Urinary bladder (tissue), 4 donors: Measurements from ENCODE around the gene CDC45. TPM values are rescaled to one million over a fixed set of nuclear protein-coding genes. Genes with fewer than 3 reads are reported as not detected.
"Not testable (repeated sequence)": the region's sequence is repeated elsewhere in the genome, so short reads cannot be mapped to it uniquely, and the experiment has no call there.

Source experiments
- DNase-seq: peaks from one replicate; pipeline ENCODE4 v3.0.0-alpha.2; 2015; ENCODE audit errors: extremely low spot score
- H3K27ac ChIP-seq: one replicate; pipeline ENCODE4 v1.5.1; 2013; ENCODE audit warnings: low read depth, mild to moderate bottlenecking, moderate library complexity
- H3K36me3 ChIP-seq: one replicate; pipeline ENCODE4 v1.6.1; 2013; ENCODE audit warnings: mild to moderate bottlenecking, moderate library complexity; ENCODE audit not compliant: insufficient read depth
- H3K4me1 ChIP-seq: one replicate; pipeline ENCODE4 v1.6.1; 2013; ENCODE audit warnings: mild to moderate bottlenecking, moderate library complexity; ENCODE audit not compliant: insufficient read depth
- H3K4me3 ChIP-seq: one replicate; pipeline ENCODE4 v1.5.1; 2013; ENCODE audit warnings: low read depth, low read length
- WGBS: extraction: QIAGEN DNeasy Blood & Tissue Kit; methylation state at CpG from one replicate; pipeline ENCODE4 v1.1.7; 2013; 5-methylcytosine and 5-hydroxymethylcytosine counted together
- polyA plus RNA-seq: library from polyadenylated mRNA; stranded (reverse); fragments of 200-250 nt; gene quantifications from one replicate; pipeline ENCODE4 v1.2.3, GENCODE V29; 2013
- total RNA-seq: library from RNA; depleted of rRNA; stranded (reverse); fragments of >200 nt; gene quantifications from one replicate; pipeline ENCODE4 v1.2.3, GENCODE V29; 2014
- donor health status: healthy with polysubstance abuse.
- donor health status: healthy.

The CDC45 gene
- total and polyA plus RNA-seq, 2 donors, result 0.34 to 4.0 TPM

DNA sequence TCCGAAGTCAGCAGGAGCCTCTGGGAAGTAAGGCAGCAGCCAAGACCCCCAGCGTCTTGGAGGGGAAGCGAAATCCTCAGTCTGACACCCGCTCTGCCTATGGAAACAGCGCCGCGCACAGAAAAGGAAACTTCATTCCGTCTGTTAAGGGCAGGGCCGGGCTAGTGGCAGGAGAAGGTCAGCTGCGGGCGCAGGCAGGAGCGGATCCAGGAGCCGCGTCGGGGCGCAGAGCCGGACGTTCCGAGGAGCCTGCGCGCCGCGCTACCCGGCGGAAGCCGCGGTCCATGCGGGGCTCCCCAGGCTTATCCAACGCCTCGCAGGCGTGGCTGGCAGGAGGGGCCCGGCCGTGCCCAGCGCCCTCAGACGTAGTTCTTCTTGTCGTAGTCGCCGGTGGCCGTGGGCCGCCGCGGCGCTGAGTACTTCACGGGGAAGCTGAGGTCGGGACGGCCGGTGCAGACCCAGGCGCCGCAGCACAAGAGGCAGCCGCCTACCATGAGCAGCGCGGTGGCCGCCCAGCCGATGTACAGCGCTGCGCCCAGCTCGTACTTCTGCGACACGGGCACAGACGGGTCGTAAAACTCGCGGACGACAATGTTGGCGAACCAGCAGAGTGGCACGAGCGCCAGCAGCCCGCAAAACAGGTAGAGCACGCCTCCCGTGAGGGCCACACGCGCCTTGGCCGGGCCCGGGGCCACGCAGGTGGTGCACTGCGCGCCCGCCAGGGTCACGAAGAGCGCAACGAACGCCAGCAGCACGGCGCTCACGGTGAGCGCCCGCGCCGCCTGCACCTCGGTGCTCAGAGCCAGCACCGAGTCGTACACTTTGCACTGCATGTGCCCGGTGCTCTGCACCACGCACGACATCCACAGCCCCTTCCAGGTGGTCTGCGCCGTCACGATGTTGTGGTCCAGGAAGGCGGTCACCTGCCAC, 43.8 kb downstream of the CDC45 start:
- no peaks in the 10 kb centered on the region for H3K4me1 ChIP-seq
- H3K4me3 ChIP-seq, result peak overlapping the region; percentile 20
- WGBS, result 1% methylated on average over 99 of the region's 99 CpGs
- H3K36me3 ChIP-seq, result no peaks in the 10 kb centered on the region
- H3K27ac ChIP-seq, result no peak overlapping the region
- no peak for DNase-seq

- Histone ChIP-seq H3K4me1 (no peaks in the 10 kb centered on the region), H3K27ac (no peak within 1 kb of the TSS), H3K4me3 (peak within 1 kb of the TSS; percentile 20), H3K36me3 (no peaks in the 10 kb centered on the region)
- 2% methylated on average over 69 of the region's 69 CpGs for WGBS
- DNase-seq, result no peak
These were observed 44.7 kb downstream of the CDC45 start, which contains the start of gene CLDN5 for GRCh38 chr22:19524170-19525115. Gene CLDN5 (minus strand): TSS chr22:19524410. CDS start chr22:19524255, 155 bp downstream.

DNA sequence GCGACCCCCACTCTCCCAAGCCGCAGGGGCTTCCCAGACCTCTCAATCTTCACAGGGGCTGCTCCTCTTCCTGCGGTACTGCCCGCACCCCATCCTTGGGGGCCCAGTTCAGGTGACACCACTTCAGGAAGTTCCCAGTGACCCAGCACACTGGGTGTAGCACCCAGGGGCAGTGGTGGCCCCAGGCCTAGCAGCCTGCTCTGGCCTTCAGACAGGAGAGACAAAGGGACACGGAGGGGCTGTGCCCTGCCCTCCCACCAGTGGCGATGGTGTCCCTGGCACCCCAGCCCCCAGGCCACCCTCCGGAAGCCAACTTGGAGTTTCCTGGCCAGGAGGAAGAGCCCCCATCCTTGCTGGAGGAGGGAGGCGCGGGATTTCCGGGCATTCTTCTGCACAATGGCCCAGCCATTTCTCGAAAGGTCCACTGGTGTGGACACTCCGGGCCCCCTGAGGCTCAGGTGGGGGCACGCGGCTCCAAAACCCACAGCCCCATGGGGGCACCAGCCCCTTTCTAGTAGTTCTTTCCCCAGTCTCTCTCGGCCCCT, 45.5 kb downstream of the CDC45 start:
- no peaks in the 10 kb centered on the region for H3K4me1 ChIP-seq
- H3K36me3 ChIP-seq, result no peaks in the 10 kb centered on the region
- no peak for DNase-seq
- H3K27ac ChIP-seq, result no peak overlapping the region
- 78% methylated on average over 15 of the region's 15 CpGs for WGBS
- H3K4me3 ChIP-seq, result peak overlapping the region; percentile 1

DNA sequence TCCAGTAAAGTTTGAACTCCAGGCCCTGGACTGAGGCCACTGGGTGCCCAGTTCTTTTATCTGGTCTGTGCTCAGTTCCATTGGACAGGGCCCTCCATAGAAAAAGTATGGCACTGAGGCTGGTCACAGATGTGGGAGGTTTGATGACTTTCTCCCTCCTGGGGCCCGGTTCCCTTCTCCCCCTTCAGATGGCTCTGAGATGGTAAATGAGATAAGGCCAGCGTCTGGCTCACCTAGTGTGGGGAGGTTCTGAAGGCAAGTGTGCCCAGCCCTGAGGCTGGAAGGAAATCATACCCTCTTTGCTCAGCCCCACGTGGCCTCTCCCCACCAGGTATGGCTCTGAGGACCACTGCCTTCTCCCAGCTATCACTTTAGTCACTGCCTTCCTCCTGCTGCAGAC, 45.9 kb downstream of the CDC45 start:
- H3K4me1 ChIP-seq, result no peaks in the 10 kb centered on the region
- 54% methylated on average over 3 of the region's 3 CpGs for WGBS
- H3K27ac ChIP-seq, result no peak overlapping the region
- H3K36me3 ChIP-seq, result no peaks in the 10 kb centered on the region
- no peak for DNase-seq
- H3K4me3 ChIP-seq, result no peak overlapping the region

GRCh38 chr22:19526076-19526701, 46.5 kb downstream of the CDC45 start:
- DNase-seq, result no peak
- Histone ChIP-seq H3K4me1 (no peaks in the 10 kb centered on the region), H3K36me3 (no peaks in the 10 kb centered on the region), H3K27ac (no peak overlapping the region), H3K4me3 (no peak overlapping the region)
- WGBS, result 95% methylated on average over 11 of the region's 11 CpGs

DNA sequence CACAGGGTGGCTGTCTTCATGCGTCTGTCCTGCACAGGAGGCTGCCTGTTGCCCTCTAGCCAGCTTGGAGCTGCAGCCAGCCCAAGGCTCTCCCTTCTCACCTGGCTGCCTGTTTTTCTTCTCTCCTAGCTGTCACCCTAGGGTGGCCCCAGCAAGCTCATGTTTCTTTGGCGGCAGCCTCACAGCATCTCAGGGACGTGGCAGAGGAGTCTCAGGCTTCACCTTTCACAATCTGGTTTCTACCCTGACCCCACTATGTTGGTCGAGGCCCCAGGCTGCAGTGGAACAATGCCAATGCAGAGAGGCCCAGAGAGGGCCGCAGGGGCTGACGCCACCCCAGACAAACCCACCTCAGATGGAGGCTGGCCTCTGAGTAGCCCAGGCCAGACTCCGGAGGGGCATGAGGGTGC, 47.0 kb downstream of the CDC45 start:
- no peaks in the 10 kb centered on the region for H3K4me1 ChIP-seq
- H3K36me3 ChIP-seq, result no peaks in the 10 kb centered on the region
- 79% methylated on average over 7 of the region's 7 CpGs for WGBS
- no peak overlapping the region for H3K27ac ChIP-seq
- DNase-seq, result no peak
- H3K4me3 ChIP-seq, result no peak overlapping the region

- Histone ChIP-seq H3K4me1 (no peaks in the 10 kb centered on the region), H3K36me3 (no peaks in the 10 kb centered on the region), H3K27ac (no peak overlapping the region), H3K4me3 (no peak overlapping the region)
- DNase-seq, result no peak
- WGBS, result 76% methylated on average over 5 of the region's 5 CpGs
These were observed 47.6 kb downstream of the CDC45 start for GRCh38 chr22:19527321-19527721.

DNA sequence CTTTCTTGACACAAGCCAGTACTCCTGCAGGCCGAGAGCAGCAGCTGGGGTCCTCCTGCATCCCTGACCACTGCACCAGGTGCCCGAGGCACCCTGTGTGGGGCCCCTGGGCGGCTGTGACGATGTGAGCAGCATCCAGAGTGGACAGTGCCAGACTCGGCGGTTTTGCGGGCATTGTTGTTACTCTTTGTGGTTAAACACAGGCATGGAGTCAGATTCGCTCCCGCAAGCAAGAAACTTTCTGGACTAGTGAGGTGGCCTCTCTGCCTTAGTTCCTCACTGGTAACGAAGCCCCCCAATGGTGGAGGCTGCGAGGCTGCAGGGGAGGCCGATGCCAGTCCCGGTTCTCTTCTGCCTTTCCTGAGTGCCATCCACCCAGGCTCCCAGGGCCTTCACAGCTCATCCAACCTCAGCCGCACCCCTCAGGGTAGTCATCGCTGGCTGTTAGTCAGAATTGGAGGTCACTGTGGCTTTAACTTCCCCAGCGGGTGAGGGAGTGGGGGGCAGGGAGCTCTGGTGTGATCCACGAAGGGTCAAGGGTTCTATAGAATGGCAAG, 48.2 kb downstream of the CDC45 start:
- Histone ChIP-seq H3K27ac (no peak overlapping the region), H3K36me3 (no peaks in the 10 kb centered on the region), H3K4me3 (no peak overlapping the region), H3K4me1 (no peaks in the 10 kb centered on the region)
- 69% methylated on average over 17 of the region's 17 CpGs for whole genome bisulfite sequencing
- no peak for DNase-seq

GRCh38 chr22:19529811-19530210, 50.1 kb downstream of the CDC45 start:
- DNase-seq, result no peak
- WGBS, result 73% methylated on average over 4 of the region's 4 CpGs
- Histone ChIP-seq H3K4me1 (no peaks in the 10 kb centered on the region), H3K27ac (no peak overlapping the region), H3K4me3 (no peak overlapping the region), H3K36me3 (no peaks in the 10 kb centered on the region)

- H3K4me3 ChIP-seq, result no peak overlapping the region
- 70% methylated on average over 3 of the region's 3 CpGs for whole genome bisulfite sequencing
- DNase-seq, result no peak
- H3K4me1 ChIP-seq, result no peaks in the 10 kb centered on the region
- no peaks in the 10 kb centered on the region for H3K36me3 ChIP-seq
- H3K27ac ChIP-seq, result no peak overlapping the region
These were observed 51.0 kb downstream of the CDC45 start for GRCh38 chr22:19530751-19531150.

GRCh38 chr22:19531327-19531726, 51.6 kb downstream of the CDC45 start:
- not testable (repeated sequence) for H3K27ac ChIP-seq, DNase-seq, H3K36me3 ChIP-seq, H3K4me1 ChIP-seq, H3K4me3 ChIP-seq
- 90% methylated on average over 6 of the region's 6 CpGs for WGBS

DNA sequence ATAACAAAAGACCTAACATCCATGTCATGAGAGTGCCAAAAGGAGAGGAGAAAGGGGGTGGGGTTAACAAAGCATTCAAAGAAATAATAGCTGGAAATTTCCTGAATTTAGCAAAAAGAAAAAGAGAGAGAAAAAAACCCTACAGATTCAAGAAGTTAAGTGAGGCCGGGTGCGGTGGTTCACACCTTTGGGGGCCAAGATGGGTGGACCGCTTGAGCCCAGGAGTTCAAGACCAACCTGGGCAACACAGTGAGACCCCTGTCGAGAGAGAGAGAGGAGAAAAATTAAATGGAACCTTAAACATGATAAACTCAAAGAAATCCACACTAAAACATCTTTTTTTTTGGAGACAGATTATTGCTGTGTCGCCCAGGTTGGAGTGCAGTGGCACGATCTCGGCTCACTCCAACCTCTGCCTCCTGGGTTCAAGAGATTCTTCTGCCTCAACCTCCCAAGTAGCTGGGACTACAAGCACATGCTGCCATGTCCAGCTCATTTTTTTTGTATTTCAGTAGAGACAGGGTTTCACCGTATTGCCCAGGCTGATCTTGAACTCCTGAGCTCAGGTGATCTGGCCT, 53.4 kb downstream of the CDC45 start:
- H3K27ac ChIP-seq, result no peak overlapping the region
- no peak for DNase-seq
- 86% methylated on average over 8 of the region's 8 CpGs for WGBS
- H3K4me3 ChIP-seq, result no peak overlapping the region
- H3K36me3 ChIP-seq, result no peaks in the 10 kb centered on the region
- H3K4me1 ChIP-seq, result no peaks in the 10 kb centered on the region

GRCh38 chr22:19533857-19534256, 54.1 kb downstream of the CDC45 start:
- Histone ChIP-seq H3K27ac (no peak overlapping the region), H3K4me1 (no peaks in the 10 kb centered on the region), H3K36me3 (no peaks in the 10 kb centered on the region), H3K4me3 (no peak overlapping the region)
- no peak for DNase-seq
